OCI-M2 (cell line): ENCODE data around the gene POLR2I.
"Not testable (repeated sequence)": the region's sequence is repeated elsewhere in the genome, so short reads cannot be mapped to it uniquely, and the experiment has no call there.

ENCODE experiments used
- DNase-seq: peaks from one replicate; lab custom pipeline; 2025; ENCODE audit not compliant: unreplicated experiment; lab: John Stamatoyannopoulos, UW

Gene POLR2I

DNA sequence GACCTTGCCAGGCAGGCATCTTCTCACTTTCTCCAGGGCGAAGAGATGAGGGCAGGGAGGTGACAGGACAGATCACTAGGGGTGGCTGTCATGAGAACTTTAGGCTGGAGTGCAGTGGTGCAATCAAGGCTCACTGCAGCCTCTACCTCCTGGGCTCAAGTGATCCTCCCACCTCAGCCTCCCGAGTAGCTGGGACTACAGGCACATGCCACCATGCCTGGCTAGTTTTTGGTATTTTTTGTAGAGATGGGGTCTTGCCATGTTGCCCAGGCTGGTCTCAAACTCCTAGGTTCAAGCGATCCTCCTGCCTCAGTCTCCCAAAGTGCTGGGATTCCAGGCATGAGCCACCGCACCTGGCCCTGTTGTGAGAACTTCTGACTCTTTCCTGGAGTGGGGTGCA is 20.2 kb upstream of the POLR2I start:
- DNase-seq: not testable (repeated sequence)

DNA sequence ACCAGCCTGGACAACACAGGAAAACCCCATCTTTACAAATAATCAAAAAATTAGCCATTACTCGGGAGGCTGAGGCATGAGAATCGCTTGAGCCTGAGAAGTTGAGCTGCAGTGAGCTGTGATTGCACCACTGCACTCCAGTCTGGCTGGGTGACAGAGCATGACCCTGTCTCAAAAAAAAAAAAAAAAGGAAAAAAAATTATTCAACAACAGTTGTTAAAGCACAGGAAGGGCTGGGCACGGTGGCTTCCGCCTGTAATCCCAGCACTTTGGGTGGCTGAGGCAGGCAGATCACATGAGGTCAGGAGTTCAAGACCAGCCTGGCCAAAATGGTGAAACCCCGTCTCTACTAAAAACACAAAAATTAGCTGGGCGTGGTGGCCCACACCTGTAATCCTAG is 16.5 kb upstream of the POLR2I start:
- DNase-seq: not testable (repeated sequence)

GRCh38 chr19:36128392-36128736 is 13.7 kb upstream of the POLR2I start:
- no peak for DNase-seq

GRCh38 chr19:36125557-36125956 is 10.9 kb upstream of the POLR2I start:
- DNase-seq: no peak

GRCh38 chr19:36121486-36122124 is 6.9 kb upstream of the POLR2I start:
- no peak for DNase-seq

- DNase-seq: no peak
Observed at GRCh38 chr19:36120984-36121358, 6.3 kb upstream of the POLR2I start.

DNA sequence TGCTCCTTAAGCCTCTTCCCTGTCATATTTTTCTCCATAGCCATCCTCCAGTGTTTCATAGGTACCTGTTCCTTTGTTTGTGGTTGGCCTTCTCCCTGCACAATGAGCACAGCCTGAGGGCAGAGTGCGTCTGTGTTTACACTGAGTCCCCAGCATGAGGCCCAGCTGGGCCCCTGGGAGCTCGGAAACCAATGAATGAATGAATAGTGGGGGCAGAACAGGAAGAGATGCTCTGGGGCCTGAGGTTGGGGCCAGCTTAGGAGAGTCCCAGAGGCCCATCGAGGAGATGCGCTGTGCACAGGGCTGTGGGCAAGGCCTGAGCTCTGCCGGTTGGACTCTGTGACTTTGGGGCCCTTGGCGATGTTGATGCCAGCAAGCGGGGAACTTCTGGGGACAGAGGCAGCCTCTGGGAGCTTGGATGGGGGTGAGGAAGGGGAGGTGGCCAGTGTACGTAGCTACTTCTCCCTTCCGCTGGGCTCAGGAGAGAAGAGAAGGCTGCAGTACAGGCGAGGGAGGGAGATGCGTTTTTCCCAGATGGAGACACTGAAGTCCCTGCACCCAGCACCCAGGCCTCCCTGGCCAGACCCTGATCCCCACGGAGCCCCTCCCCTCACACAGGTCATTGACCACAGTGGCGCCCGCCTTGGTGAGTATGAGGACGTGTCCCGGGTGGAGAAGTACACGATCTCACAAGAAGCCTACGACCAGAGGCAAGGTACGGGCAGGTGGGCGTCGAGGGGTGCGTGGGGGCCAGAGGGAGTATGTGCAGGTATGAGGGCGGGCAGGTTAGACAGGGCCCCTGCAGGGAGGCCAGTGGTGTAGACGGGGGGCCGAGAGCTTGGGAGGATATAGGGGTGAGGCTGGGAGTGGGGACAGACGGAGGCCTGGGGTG is 5.7 kb upstream of the POLR2I start:
- DNase-seq: no peak

DNA sequence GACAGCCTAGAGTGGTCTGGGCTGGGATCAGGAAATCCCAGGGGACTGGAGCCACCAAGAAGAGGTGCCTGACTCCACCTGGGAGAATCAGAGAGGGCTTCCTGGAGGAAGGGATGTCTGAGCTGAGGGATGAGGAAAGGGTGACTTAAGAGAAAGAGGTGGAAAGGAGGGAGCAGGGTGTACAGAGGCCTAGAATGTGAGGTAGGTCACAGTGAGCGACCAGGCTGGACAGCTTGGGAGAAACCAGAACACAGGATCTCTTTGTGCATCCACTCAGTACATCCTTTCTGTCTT is 1.6 kb upstream of the POLR2I start:
- no peak for DNase-seq

- DNase-seq: no peak
Observed at GRCh38 chr19:36115453-36116343, 1.0 kb upstream of the POLR2I start, which contains the start of gene TBCB. Gene TBCB, plus strand, starts transcription at chr19:36115468. Its CDS starts 93 bp downstream, at chr19:36115561.

- no peak for DNase-seq
Observed at GRCh38 chr19:36113894-36114720, 568 bp downstream of the POLR2I start.

DNA sequence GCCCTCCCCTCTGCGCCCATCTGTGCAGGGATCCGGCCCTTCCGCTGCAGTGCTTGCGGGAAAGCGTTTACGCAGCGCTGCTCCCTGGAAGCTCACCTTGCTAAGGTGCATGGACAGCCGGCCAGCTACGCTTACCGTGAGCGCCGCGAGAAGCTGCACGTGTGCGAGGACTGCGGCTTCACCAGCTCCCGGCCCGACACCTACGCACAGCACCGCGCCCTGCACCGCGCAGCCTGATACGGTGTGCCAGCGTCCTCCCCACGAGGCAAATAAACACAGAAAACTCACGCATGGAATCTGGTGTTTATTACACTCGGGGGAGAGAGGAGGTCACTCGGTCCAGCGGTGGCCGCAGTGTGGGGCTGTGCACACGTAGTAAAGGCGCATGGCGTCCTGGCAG is 1.2 kb downstream of the POLR2I start:
- DNase-seq: no peak

- DNase-seq: no peak
Observed at GRCh38 chr19:36112678-36113077, 2.0 kb downstream of the POLR2I start.

DNA sequence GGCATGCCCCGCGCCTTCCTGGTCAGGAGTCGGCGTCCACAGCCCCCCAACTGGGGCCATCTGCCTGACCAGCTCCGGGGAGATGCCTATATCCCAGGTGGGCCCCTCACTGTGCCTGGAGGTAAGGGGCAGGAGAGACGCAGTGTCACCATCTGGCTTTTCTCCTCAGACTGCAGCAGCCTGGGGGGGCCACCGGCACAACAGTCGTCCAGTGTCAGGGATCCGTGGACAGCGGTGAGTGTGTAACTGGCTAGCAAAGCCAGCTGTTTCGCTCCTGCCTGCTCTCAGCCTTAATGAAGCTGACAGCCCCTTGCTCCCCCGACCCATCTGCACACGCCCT is 3.5 kb downstream of the POLR2I start:
- no peak for DNase-seq

DNA sequence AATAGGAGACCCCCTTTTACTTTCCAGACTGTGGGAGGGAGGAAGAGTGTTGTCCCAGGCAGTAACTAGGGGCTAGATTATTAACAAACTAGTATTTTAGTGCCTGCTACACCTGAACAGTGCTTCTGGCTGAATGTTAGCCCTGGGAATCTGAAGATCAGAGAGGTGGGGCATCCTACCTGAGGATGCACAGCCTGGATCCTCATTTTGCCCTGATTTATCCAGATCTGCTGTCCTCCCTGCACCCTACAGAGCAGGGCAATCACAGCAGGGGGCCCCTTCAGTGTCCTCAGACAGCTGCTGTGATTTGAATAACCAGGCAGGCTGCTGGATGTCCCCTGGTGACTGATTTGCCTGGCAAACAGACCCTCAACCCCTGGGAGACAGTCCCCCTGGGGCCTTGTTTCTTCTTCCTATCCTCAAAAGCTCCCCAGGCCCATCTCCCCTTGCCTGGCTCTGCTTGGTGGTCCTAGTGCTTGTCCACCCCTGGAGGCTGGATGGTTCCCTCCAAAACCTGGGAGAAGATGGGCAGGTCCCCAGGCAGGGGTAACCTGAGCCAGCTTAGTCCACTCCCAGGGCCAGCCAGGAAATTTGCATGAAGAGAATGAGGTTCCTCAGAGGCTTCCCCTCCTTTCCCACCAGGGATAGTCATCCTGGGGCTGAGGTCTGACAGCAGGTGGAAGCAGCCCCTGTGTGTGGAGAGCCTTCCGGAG is 4.0 kb downstream of the POLR2I start, which contains the start of gene OVOL3:
TSS of gene OVOL3 (plus strand) at position 657 of the 713 bp plus-strand sequence. CDS start 60 bp downstream, outside the sequence.
- no peak for DNase-seq

DNA sequence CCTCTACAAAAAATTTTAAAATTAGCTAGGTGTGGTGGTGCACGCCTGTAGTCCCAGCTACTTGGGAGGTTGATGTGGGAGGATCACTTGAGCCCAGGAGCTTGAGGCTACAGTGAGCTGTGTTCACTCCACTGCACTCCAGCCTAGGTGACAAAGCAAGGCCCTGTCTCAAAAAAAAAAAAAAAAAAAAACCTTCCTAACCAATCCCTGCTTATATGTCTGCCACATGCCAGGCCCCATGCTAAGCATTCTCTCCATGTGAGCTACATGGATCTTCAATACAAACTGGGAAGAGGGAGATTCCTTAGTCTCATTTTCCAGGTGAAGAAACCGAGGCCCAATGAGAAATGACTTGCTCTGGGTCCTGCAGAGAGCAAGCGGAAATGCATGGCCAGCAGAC is 6.0 kb downstream of the POLR2I start:
- DNase-seq: no peak

DNA sequence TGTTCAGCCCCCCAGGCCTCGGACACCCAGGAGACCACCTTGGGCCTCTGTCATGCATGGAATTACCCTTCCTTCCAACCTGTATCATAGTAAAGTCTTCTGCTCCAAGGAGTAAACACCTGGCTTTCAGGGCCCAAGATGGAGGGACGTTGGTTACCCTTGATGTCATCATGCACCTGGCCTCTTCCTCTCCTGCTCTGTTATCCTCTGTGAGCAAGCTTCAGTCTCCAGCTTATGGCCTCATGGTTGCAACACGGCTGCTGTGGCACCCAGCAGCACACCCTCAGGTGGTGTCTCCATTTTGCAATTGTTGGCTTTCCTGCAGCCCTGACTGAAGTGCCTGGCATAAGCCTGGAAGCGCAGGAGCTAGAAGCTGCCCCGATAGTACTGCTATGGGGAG is 7.7 kb downstream of the POLR2I start:
- DNase-seq: no peak

- no peak for DNase-seq
Observed at GRCh38 chr19:36106441-36106840, 8.2 kb downstream of the POLR2I start.

DNA sequence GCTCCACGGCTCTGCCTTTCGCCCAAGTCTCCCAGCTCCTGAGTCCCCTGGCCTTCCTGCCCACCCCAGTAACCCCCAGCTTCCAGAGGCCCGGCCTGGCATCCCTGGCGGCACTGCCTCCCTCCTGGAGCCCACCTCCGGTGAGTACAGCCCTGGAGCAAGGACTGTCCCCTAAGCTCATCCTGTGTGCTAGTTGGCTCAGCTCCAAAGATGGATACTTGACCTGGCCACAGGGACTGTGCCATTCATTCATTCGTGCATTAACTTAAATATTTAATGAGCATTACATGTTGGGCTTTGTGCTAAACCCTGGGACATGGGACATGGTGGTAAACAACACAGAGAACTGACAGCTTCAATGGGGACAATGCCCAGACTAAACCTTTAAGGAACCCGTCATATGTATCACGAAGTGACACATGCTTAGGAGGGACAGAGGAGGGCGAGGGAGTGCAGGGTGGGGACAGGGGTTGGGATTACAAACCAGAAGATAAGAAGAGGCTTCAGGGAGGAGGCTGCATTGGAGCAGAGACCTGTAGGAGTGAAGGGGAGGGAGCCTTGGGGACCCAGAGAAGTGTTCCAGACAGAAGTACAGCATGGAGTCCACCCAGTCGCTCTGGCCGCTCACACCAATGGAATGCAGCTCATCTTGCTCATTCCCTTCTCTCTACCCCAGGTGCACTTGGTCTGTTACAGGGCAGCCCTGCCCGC is 10.7 kb downstream of the POLR2I start:
- peak; percentile 59 for DNase-seq

GRCh38 chr19:36103040-36103626 is 11.5 kb downstream of the POLR2I start:
- no peak for DNase-seq
